ENCODE results near the gene RPA4.
"Not testable (repeated sequence)": the region's sequence is repeated elsewhere in the genome, so short reads cannot be mapped to it uniquely, and the experiment has no call there.

RPA4 gene, protein sequence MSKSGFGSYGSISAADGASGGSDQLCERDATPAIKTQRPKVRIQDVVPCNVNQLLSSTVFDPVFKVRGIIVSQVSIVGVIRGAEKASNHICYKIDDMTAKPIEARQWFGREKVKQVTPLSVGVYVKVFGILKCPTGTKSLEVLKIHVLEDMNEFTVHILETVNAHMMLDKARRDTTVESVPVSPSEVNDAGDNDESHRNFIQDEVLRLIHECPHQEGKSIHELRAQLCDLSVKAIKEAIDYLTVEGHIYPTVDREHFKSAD

DNA sequence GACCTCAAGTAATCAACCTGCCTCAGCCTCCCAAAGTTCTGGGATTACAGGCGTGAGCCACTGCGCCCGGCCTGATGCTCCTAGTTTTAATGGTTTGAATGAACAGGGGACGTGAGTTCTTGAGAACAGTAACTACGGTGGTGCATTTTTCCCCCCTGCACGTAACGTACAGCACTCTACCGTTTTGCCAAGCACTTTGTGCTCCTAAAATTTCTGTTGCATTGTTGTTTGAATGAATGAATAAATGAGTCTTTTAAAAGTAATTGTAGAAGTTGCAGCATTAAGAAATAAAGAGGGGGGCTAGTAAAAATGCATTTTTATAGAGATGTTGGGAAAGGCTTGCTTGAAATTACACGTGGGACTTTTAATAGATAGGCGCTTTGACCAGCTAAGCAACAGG lies at the start of gene RPA4:
Gene RPA4, plus strand, starts transcription at position 301 of the 400 bp plus-strand sequence. CDS start 403 bp downstream, outside the sequence.
- DNase-seq = no peak

DNA sequence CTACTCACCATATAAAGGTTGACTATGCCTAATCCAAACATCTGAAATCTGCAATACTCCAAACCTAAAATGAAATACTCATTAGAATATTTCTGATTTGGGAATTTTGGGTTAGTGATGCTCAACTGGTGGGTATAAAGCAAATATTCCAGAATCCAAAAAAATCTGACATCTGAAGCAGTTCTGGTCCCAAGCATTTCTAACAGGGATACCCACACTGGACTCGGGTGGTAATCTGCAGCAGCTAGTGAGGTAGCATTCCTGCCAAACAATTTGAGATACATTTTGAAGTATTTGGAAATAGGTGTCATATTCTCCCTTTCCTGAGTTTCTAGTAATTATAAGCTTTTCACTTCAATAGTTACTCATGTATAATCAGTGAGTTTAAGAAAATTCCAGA lies 49.6 kb upstream of the RPA4 start:
- no peak for DNase-seq

GRCh38 chrX:96835660-96836289 lies 47.9 kb upstream of the RPA4 start:
- DNase-seq = no peak

DNA sequence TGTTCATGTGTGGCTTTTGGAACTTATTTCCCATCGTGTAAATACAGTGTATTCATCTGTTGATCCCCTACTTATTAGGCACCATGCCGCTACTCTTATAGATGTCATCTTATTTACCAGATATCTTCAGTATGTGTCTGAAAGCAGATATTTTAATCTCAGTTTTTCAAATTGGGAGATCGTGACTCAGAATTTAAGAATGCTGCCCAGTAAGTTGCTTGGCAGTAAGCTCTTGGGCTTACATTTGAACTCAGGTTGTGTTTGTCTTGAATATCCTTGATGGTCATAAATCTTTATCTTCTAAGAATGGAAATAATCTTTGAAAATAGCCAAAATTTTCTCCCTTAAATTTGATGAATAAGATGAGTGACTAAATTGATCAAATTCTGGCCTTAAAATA lies 45.9 kb upstream of the RPA4 start:
- DNase-seq = no peak

DNA sequence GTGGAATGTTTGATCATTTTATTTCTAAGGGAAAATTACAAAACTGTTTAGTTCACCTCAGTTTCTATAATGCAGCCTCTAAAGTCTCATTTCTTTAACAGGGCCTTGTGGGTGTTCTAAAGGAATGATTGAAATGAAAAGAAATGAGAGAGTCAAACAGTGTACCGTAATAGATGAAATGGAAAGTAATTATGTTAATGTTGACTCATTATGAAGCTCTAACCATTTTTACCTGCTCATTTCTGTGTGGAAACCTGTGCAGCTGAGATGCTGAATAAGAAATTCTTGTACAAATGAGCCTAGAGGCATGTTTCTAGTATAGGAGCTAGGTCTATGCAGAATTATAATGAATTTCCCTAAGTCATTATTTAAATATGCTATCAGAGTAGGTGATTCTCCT lies 45.2 kb upstream of the RPA4 start:
- no peak for DNase-seq

DNA sequence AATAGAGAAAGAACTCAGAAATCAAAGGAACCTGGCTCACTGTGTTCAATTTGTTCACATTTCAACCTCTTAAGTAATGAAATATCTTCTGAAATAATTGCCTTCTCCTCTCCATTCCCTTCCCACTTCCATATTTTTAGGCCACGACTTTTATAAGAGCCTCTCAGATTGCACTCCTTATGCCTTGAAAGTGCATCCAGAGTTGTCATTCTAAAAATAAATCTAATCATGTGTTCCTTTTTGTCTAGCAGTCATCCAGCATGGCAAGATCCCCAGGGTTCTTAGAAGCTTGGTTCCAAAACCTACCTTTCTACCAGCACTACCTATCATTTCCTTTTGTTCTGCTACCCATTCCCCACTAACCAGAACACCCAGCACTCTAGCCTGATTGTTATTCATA lies 42.4 kb upstream of the RPA4 start:
- DNase-seq = no peak

DNA sequence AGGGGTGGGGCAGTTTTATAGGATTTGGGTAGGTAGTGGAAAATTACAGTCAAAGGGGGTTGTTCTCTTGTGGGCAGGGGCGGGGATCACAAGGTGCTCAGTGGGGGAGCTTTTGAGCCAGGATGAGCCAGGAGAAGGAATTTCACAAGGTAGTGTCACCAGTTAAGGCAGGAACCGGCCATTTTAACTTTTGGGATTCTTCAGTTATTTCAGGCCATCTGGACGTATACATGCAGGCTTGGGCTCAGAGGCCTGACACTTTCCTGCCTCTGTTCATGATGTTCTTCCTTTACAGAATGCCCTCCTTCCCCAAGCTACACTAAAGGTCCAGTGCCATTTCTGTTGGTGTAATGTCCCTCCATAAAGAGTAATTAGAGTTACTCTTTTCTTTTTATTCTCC lies 41.8 kb upstream of the RPA4 start:
- not testable (repeated sequence) for DNase-seq

GRCh38 chrX:96843566-96843965 lies 40.1 kb upstream of the RPA4 start:
- no peak for DNase-seq

- DNase-seq = no peak
These were observed 36.9 kb upstream of the RPA4 start for GRCh38 chrX:96846841-96847240.

GRCh38 chrX:96859422-96859821 lies 24.3 kb upstream of the RPA4 start:
- DNase-seq = not testable (repeated sequence)

DNA sequence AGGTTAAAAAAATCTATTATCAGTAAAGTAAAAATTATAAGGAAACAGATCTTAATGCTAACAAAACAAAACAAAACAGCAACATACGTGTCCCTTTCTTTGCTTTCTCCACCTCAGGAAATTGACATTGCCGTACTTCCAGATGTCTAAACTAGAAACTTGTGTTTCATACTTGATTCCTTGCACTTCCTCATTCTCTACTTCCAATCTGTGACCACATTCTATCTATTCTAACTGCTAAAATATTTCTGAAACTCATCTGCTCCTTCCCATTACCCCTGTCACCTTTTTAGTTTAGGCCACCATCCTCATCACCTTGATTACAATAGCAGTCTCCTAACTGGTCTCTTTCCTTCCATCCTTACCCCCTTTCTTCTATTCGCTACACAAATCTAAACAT lies 22.5 kb upstream of the RPA4 start:
- DNase-seq = no peak

GRCh38 chrX:96861661-96862060 lies 22.0 kb upstream of the RPA4 start:
- no peak for DNase-seq

GRCh38 chrX:96884027-96884426 lies 319 bp downstream of the RPA4 start:
- no peak for DNase-seq

- no peak for DNase-seq
These were observed 6.0 kb downstream of the RPA4 start for GRCh38 chrX:96889726-96890125.

DNA sequence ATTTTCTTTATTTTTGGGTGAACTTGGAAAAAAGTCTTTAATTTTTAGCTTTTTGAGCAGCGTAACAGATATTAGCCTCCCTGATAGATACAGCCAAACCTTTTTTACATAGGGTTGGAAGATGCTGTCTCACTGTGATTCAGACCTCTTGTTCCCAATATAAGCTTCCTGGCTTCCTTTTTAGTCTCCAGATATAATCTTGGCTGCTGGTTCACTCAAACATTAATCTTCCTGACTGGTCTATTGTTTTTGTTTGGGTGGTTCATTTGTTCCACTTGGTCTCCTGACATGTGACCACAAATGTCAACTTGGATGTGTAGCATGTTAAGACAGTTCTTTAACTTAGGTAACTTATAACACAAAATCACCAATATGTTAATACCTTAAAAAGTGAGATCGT lies 23.0 kb downstream of the RPA4 start:
- DNase-seq = no peak

- DNase-seq = no peak
These were observed 24.0 kb downstream of the RPA4 start for GRCh38 chrX:96907516-96908272.

- DNase-seq = no peak
These were observed 25.6 kb downstream of the RPA4 start for GRCh38 chrX:96909291-96909690.

GRCh38 chrX:96918864-96919263 lies 35.2 kb downstream of the RPA4 start:
- no peak for DNase-seq

GRCh38 chrX:96919672-96920071 lies 36.0 kb downstream of the RPA4 start:
- no peak for DNase-seq

GRCh38 chrX:96924581-96924980 lies 40.9 kb downstream of the RPA4 start:
- DNase-seq = no peak

DNA sequence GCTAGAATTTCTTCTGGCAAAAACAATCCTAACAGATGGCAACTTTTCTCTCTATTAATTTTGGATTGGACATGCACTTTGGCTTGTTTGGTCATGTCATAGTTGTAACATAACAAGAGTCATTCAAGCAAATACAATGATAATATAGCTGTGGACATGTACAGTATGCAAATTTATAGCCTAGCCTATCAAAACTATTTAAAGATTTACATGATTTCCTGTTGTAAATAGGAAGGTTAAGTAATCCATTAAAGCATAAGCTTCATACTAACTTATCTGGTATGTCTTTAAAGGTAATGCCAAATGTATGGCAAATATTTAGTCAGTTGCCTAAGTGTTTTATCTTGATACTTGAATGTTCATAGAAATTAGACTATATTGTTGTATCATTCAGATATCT lies 45.3 kb downstream of the RPA4 start:
- no peak for DNase-seq

Measured in NCI-H2081 treated with DMSO at 0.1 percent for 48 hours (cell line).